ENCODE results near the gene FAM107B.

DNA sequence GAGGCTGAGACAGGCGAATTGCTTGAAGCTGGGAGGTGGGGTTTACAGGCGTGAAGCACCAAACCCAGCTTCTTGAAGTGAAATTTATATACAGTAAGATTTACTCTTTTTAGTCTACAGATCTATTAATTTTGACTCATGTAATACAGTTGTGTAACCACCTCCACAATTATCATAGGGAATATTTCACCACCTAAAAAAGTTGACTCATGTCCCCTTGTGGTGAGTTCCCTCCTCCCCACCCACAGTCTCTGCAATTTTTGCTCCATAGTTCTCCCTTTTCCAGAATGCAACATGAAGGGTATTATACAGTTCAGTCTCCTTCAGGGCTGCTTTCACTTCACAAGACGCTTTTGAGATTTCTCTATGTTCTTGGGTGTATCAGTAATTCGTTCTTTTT is 156.8 kb downstream of the FAM107B start:
- TF ChIP-seq, protein P1, sequence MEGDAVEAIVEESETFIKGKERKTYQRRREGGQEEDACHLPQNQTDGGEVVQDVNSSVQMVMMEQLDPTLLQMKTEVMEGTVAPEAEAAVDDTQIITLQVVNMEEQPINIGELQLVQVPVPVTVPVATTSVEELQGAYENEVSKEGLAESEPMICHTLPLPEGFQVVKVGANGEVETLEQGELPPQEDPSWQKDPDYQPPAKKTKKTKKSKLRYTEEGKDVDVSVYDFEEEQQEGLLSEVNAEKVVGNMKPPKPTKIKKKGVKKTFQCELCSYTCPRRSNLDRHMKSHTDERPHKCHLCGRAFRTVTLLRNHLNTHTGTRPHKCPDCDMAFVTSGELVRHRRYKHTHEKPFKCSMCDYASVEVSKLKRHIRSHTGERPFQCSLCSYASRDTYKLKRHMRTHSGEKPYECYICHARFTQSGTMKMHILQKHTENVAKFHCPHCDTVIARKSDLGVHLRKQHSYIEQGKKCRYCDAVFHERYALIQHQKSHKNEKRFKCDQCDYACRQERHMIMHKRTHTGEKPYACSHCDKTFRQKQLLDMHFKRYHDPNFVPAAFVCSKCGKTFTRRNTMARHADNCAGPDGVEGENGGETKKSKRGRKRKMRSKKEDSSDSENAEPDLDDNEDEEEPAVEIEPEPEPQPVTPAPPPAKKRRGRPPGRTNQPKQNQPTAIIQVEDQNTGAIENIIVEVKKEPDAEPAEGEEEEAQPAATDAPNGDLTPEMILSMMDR (IDR thresholded peaks at IDR 0.05): peak in 4 of 6 experiments; percentile 22 to 31 (median 30)
- TF ChIP-seq POLR2A (IDR thresholded peaks at IDR 0.05): no peak
